MM.1S (cell line): ENCODE data around the gene TEX9.
A peak's percentile ranks its signal among the peaks of the same experiment; 100 is the strongest.

Experiments used
- DNase-seq: peaks from one replicate; pipeline ENCODE4 v3.0.0-alpha.2; 2015
- H2AFZ ChIP-seq: fragments of 300-600 bp; sonication (generic); 2 replicates; pipeline ENCODE4 v1.6.0; 2016; ENCODE audit warnings: antibody characterized with exemption, low read length
- H3F3A ChIP-seq: fragments of 300-600 bp; sonication (generic); 2 replicates; pipeline ENCODE4 v1.6.1; 2016; ENCODE audit warnings: mild to moderate bottlenecking, antibody characterized with exemption, low read length, moderate library complexity, mixed read lengths; ENCODE audit not compliant: insufficient read depth
- H3K27ac ChIP-seq: fragments of 300-600 bp; sonication (generic); 2 replicates; pipeline ENCODE4 v1.5.1; 2016; ENCODE audit warnings: mild to moderate bottlenecking, low read length
- H3K27me3 ChIP-seq: fragments of 300-600 bp; sonication (generic); replicated peaks from 2 replicates; pipeline ENCODE4 v1.6.0; 2016; ENCODE audit warnings: low read length; ENCODE audit not compliant: insufficient read depth
- H3K36me3 ChIP-seq: fragments of 300-600 bp; sonication (generic); replicated peaks from 2 replicates; pipeline ENCODE4 v1.6.1; 2016; ENCODE audit warnings: mild to moderate bottlenecking, low read length, mixed read lengths; ENCODE audit not compliant: insufficient read depth
- H3K4me1 ChIP-seq: fragments of 300-600 bp; sonication (generic); 2 replicates; pipeline ENCODE4 v1.6.1; 2016; ENCODE audit warnings: low read length, mixed read lengths
- H3K4me2 ChIP-seq: fragments of 300-600 bp; sonication (generic); 2 replicates; pipeline ENCODE4 v1.6.0; 2016; ENCODE audit warnings: low read depth, low read length
- H3K4me3 ChIP-seq: fragments of 300-600 bp; sonication (generic); 2 replicates; pipeline ENCODE4 v1.5.1; 2016; ENCODE audit warnings: low read length, mixed read lengths
- H3K79me2 ChIP-seq: fragments of 300-600 bp; sonication (generic); 2 replicates; pipeline ENCODE4 v1.6.1; 2016; ENCODE audit warnings: mixed run types, low read length, mixed read lengths
- H3K9ac ChIP-seq: fragments of 300-600 bp; sonication (generic); 2 replicates; pipeline ENCODE4 v1.6.1; 2016; ENCODE audit warnings: low read length, mixed read lengths
- H3K9me2 ChIP-seq: fragments of 300-600 bp; sonication (generic); replicated peaks from 2 replicates; pipeline ENCODE4 v1.6.1; 2016; ENCODE audit warnings: mild to moderate bottlenecking, low read length, mixed read lengths; ENCODE audit not compliant: insufficient read depth
- H3K9me3 ChIP-seq: fragments of 300-600 bp; sonication (generic); replicated peaks from 2 replicates; pipeline ENCODE4 v1.6.1; 2016; ENCODE audit warnings: mild to moderate bottlenecking, low read length, mixed read lengths; ENCODE audit not compliant: insufficient read depth
- H4K20me1 ChIP-seq: fragments of 300-600 bp; sonication (generic); 2 replicates; pipeline ENCODE4 v1.6.1; 2016; ENCODE audit warnings: mild to moderate bottlenecking, low read length, moderate library complexity, mixed read lengths; ENCODE audit not compliant: insufficient read depth
- CTCF ChIP-seq: fragments of 300-600 bp; sonication (generic); IDR thresholded peaks from 2 replicates; pipeline ENCODE4 v1.5.1; 2016; ENCODE audit warnings: antibody characterized with exemption, low read length, mixed read lengths
- EZH2 ChIP-seq: fragments of 300-600 bp; sonication (generic); optimal IDR thresholded peaks from 2 replicates; pipeline ENCODE3; 2017; ENCODE audit warnings: low read depth, mild to moderate bottlenecking, antibody characterized with exemption, low read length, mixed read lengths
- EZH2phosphoT487 ChIP-seq: fragments of 300-600 bp; sonication (generic); IDR thresholded peaks from 2 replicates; pipeline ENCODE4 v1.6.1; 2018; ENCODE audit warnings: antibody characterized with exemption, low read length

TEX9 gene

GRCh38 chr15:56425976-56426375 is 60.8 kb downstream of the TEX9 start:
- no peak for TF ChIP-seq CTCF
- no peak for TF ChIP-seq EZH2phosphoT487
- no peak for TF ChIP-seq EZH2
- no peak overlapping the region for H3K4me3 ChIP-seq

DNA sequence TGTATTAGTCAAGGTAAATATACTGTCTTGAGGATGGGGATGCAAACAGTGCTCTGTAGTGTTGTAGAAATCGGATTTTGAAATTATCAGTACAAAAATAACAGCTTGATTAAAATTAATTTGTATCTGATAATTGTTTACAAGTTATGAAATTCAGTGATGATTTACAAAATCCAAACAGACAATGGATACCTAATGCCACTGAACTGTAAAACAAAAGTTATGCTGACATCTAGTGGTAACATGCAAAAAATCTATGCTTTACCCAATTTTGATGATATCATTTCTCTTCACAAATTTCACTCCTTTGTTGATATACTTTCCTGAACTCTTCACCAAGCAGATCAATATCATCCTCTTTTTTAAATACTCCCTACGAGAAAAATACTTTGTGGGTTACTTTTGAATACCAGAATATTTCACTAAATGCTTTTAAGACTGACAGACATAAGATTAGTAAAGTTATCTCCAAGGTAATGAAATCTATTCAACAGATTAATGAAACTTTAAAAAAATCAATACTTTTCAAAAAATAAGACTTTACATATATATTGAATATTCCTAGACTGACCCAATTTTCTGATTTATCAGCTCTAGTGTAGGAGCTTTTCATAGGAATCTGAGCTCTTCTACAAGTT is 63.7 kb downstream of the TEX9 start:
- H3K4me2 ChIP-seq, result no peak overlapping the region
- H3K36me3 ChIP-seq, result peaks cover 5% of the 10 kb centered on the region; the same call in 1 of the 2 replicates
- H3K4me1 ChIP-seq, result no peaks in the 10 kb centered on the region
- H3K9ac ChIP-seq, result no peak overlapping the region
- TF ChIP-seq EZH2phosphoT487, result no peak
- peak; percentile 58 for TF ChIP-seq CTCF
- no peak for TF ChIP-seq EZH2
- H4K20me1 ChIP-seq, result no peaks in the 10 kb centered on the region
- no peak overlapping the region for H3K4me3 ChIP-seq
- H3K27ac ChIP-seq, result no peak overlapping the region
- no peaks in the 10 kb centered on the region for H3K9me3 ChIP-seq
- no peaks in the 10 kb centered on the region for H3K27me3 ChIP-seq
- peak; percentile 49 for DNase-seq
- no peaks in the 10 kb centered on the region for H3F3A ChIP-seq
- H3K9me2 ChIP-seq, result no peaks in the 10 kb centered on the region
- peaks cover 26% of the 10 kb centered on the region for H3K79me2 ChIP-seq
- H2AFZ ChIP-seq, result no peak overlapping the region

More at GRCh38 chr15:56425976-56426375, 60.8 kb downstream of the TEX9 start:
- H3K79me2 ChIP-seq, result peaks cover 43% of the 10 kb centered on the region
- no peak overlapping the region for H3K9ac ChIP-seq
- no peaks in the 10 kb centered on the region for H3K4me1 ChIP-seq
- no peaks in the 10 kb centered on the region for H3K27me3 ChIP-seq
- H3K4me2 ChIP-seq, result no peak overlapping the region
- no peaks in the 10 kb centered on the region for H3K9me3 ChIP-seq
- H3K9me2 ChIP-seq, result no peaks in the 10 kb centered on the region
- H2AFZ ChIP-seq, result no peak overlapping the region
- peaks cover 5% of the 10 kb centered on the region; the same call in 1 of the 2 replicates for H3K36me3 ChIP-seq
- H3K27ac ChIP-seq, result no peak overlapping the region
- H4K20me1 ChIP-seq, result no peaks in the 10 kb centered on the region
- DNase-seq, result no peak
- 0 out of 2 replicates have a peak, but pooled peaks cover 2% of the 10 kb centered on the region for H3F3A ChIP-seq

- no peaks in the 10 kb centered on the region for H4K20me1 ChIP-seq
- H3K79me2 ChIP-seq, result no peaks in the 10 kb centered on the region
- no peak overlapping the region for H3K4me3 ChIP-seq
- peaks cover 16% of the 10 kb centered on the region; the same call in 1 of the 2 replicates for H3K36me3 ChIP-seq
- no peaks in the 10 kb centered on the region for H3K9me3 ChIP-seq
- TF ChIP-seq CTCF (no peak), EZH2phosphoT487 (no peak), EZH2 (no peak)
- H2AFZ ChIP-seq, result no peak overlapping the region
- no peak overlapping the region for H3K4me2 ChIP-seq
- no peak overlapping the region for H3K9ac ChIP-seq
- no peaks in the 10 kb centered on the region for H3F3A ChIP-seq
- no peaks in the 10 kb centered on the region for H3K4me1 ChIP-seq
- H3K9me2 ChIP-seq, result no peaks in the 10 kb centered on the region
- H3K27ac ChIP-seq, result no peak overlapping the region
- no peak for DNase-seq
- H3K27me3 ChIP-seq, result no peaks in the 10 kb centered on the region
Observed at GRCh38 chr15:56432304-56432703, 67.1 kb downstream of the TEX9 start.
